Measurements from ENCODE around the gene BTBD17. TPM values are rescaled to one million over a fixed set of nuclear protein-coding genes. Genes with fewer than 3 reads are reported as not detected.

The BTBD17 gene
- polyA plus RNA-seq, 2 of the 4 experiments (the other 2 are of a cell fraction), result not detected

DNA sequence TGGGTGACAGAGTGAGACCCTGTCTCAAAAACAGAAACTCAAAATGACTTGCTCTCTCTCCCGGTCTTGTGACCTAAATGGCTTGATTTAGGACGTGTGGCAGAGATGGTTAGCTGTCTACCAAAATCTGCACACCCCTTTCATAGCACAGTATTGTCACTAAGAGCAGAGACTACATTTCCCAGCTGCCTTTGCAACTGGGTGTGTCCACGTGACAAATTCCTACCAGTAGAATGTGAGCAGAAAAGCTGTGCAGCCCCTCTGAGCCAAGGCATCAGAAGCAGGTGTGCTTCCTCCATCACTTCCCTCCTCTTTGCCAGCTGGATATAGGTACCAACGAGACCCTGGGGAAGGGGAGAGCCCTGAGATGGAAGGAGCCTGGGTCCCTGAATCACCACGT, 31.2 kb upstream of the BTBD17 start:
- DNase-seq (ENCODE audit: low read depth in 1 of 2, low spot score in 1 of 2) (no peak), FAIRE-seq (no peak), ATAC-seq (peak in 1 of 2 experiments; percentile 57; a peak in 3 of 6 replicates)
- peaks cover 5% of the 10 kb centered on the region; the same call in 2 of the 3 replicates for H3K4me1 ChIP-seq
- CTCF ChIA-PET, result interaction anchor here (0.7 to 11.3 kb wide), 13 partner anchors 10 to 209 kb away, joined by 3 to 127 read pairs (median 4); partner anchors contain the start of gene GPR142
- H3K27ac ChIP-seq, result no peak overlapping the region
- H3K4me3 ChIP-seq, result no peak overlapping the region
- TF ChIP-seq CEBPB (IDR thresholded peaks at IDR 0.05) (no peak), USF2 (IDR thresholded peaks at IDR 0.05) (peak; percentile 47)
- TF ChIP-seq, protein P1, sequence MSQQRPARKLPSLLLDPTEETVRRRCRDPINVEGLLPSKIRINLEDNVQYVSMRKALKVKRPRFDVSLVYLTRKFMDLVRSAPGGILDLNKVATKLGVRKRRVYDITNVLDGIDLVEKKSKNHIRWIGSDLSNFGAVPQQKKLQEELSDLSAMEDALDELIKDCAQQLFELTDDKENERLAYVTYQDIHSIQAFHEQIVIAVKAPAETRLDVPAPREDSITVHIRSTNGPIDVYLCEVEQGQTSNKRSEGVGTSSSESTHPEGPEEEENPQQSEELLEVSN (IDR thresholded peaks at IDR 0.05; ENCODE audit: borderline replicate concordance, low read depth), result no peak
- H3K9me3 ChIP-seq, result no peaks in the 10 kb centered on the region
- POLR2A ChIA-PET, result no interaction called here
- 36% methylated on average over 5 of the region's 5 CpGs for WGBS (ENCODE audit: missing lambda C conversion rate)
- H3K4me2 ChIP-seq, result no peak overlapping the region

GRCh38 chr17:74391771-74392170, 30.1 kb upstream of the BTBD17 start:
- no peak for ATAC-seq
- FAIRE-seq, result no peak
- Histone ChIP-seq H3K9me3 (no peaks in the 10 kb centered on the region), H3K4me2 (no peak overlapping the region), H3K4me1 (peaks cover 5% of the 10 kb centered on the region; the same call in 2 of the 3 replicates), H3K4me3 (no peak overlapping the region), H3K27ac (no peak overlapping the region)
- no peak for DNase-seq (ENCODE audit: low read depth in 1 of 2, low spot score in 1 of 2)
- CTCF ChIA-PET, result interaction anchor here (0.7 to 11.3 kb wide), 10 partner anchors 12 to 100 kb away, joined by 3 to 127 read pairs (median 4); partner anchors contain the start of gene BTBD17
- TF ChIP-seq HMGXB4 (CRISPR knock-in tag; IDR thresholded peaks at IDR 0.05; ENCODE audit: borderline replicate concordance) (no peak), RFX5 (IDR thresholded peaks at IDR 0.05) (no peak), CEBPB (IDR thresholded peaks at IDR 0.05) (no peak), BHLHE40 (IDR thresholded peaks at IDR 0.05; ENCODE audit: low read depth, low read length) (no peak), MAFK (IDR thresholded peaks at IDR 0.05; ENCODE audit: partially characterized antibody) (no peak), ZFP36 (IDR thresholded peaks at IDR 0.05; ENCODE audit: borderline replicate concordance, partially characterized antibody) (no peak), JUN (IDR thresholded peaks at IDR 0.05) (no peak), MAX (IDR thresholded peaks at IDR 0.05) (no peak), EHF (CRISPR knock-in tag; IDR thresholded peaks at IDR 0.05) (no peak), RNF2 (IDR thresholded peaks at IDR 0.05; ENCODE audit: borderline replicate concordance, low read depth) (no peak), SREBF2 (IDR thresholded peaks at IDR 0.05) (no peak), ATOH8 (CRISPR knock-in tag; IDR thresholded peaks at IDR 0.05; ENCODE audit: low read depth) (no peak), ESRRA (IDR thresholded peaks at IDR 0.05; ENCODE audit: borderline replicate concordance, low read length) (no peak), SMC3 (IDR thresholded peaks at IDR 0.05) (no peak), FOXS1 (CRISPR knock-in tag; IDR thresholded peaks at IDR 0.05) (no peak), POLR2A (IDR thresholded peaks at IDR 0.05; ENCODE audit: low read length) (no peak), RCOR1 (IDR thresholded peaks at IDR 0.05; ENCODE audit: low read depth, low read length) (no peak)
- TF ChIP-seq, protein P2, sequence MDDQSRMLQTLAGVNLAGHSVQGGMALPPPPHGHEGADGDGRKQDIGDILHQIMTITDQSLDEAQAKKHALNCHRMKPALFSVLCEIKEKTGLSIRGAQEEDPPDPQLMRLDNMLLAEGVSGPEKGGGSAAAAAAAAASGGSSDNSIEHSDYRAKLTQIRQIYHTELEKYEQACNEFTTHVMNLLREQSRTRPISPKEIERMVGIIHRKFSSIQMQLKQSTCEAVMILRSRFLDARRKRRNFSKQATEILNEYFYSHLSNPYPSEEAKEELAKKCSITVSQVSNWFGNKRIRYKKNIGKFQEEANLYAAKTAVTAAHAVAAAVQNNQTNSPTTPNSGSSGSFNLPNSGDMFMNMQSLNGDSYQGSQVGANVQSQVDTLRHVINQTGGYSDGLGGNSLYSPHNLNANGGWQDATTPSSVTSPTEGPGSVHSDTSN (IDR thresholded peaks at IDR 0.05), result no peak
- POLR2A ChIA-PET, result no interaction called here
- 57% methylated on average over 5 of the region's 5 CpGs for WGBS (ENCODE audit: missing lambda C conversion rate)

All from A549 (cell line).